Measurements from ENCODE around the gene ARHGEF18. TPM values are rescaled to one million over a fixed set of nuclear protein-coding genes. Genes with fewer than 3 reads are reported as not detected.

Gene ARHGEF18
- total RNA-seq, 1 experiment from 2014 or later = 14.7 TPM

Other genes starting within 250 kb of the ARHGEF18 start
- 0.64 and 7.0 TPM in 2 replicates for gene INSR, start 54.5 kb upstream of the ARHGEF18 start, total RNA-seq (2014; rRNA removed; shearing (Covaris generic); ENCODE audit: low replicate concordance)
- 4.7 and 9.1 TPM in 2 replicates for gene PEX11G, start 140.1 kb downstream of the ARHGEF18 start, total RNA-seq (2014; rRNA removed; shearing (Covaris generic); ENCODE audit: low replicate concordance)
- gene ZNF358, start 167.2 kb downstream of the ARHGEF18 start, total RNA-seq (2014; rRNA removed; shearing (Covaris generic); ENCODE audit: low replicate concordance) = 22.9 and 33.6 TPM in 2 replicates
- gene MCOLN1, start 173.7 kb downstream of the ARHGEF18 start, total RNA-seq (2014; rRNA removed; shearing (Covaris generic); ENCODE audit: low replicate concordance) = 0.61 and 3.2 TPM in 2 replicates
- gene PNPLA6, start 186.8 kb downstream of the ARHGEF18 start, total RNA-seq (2014; rRNA removed; shearing (Covaris generic); ENCODE audit: low replicate concordance) = 38.0 and 39.4 TPM in 2 replicates
- 3.9 and 5.2 TPM in 2 replicates for gene CAMSAP3, start 246.9 kb downstream of the ARHGEF18 start, total RNA-seq (2014; rRNA removed; shearing (Covaris generic); ENCODE audit: low replicate concordance)